Urinary bladder (tissue), 4 donors: ENCODE measurements around the gene PPM1E. TPM values are rescaled to one million over a fixed set of nuclear protein-coding genes. Genes with fewer than 3 reads are reported as not detected.

ENCODE experiments used
- DNase-seq: peaks from one replicate; pipeline ENCODE4 v3.0.0-alpha.2; 2015; ENCODE audit errors: extremely low spot score
- H3K27ac ChIP-seq: one replicate; pipeline ENCODE4 v1.5.1; 2013; ENCODE audit warnings: low read depth, mild to moderate bottlenecking, moderate library complexity
- H3K36me3 ChIP-seq: one replicate; pipeline ENCODE4 v1.6.1; 2013; ENCODE audit warnings: mild to moderate bottlenecking, moderate library complexity; ENCODE audit not compliant: insufficient read depth
- H3K4me1 ChIP-seq: one replicate; pipeline ENCODE4 v1.6.1; 2013; ENCODE audit warnings: mild to moderate bottlenecking, moderate library complexity; ENCODE audit not compliant: insufficient read depth
- H3K4me3 ChIP-seq: one replicate; pipeline ENCODE4 v1.5.1; 2013; ENCODE audit warnings: low read depth, low read length
- WGBS: extraction: QIAGEN DNeasy Blood & Tissue Kit; methylation state at CpG from one replicate; pipeline ENCODE4 v1.1.7; 2013; 5-methylcytosine and 5-hydroxymethylcytosine counted together
- polyA plus RNA-seq: library from polyadenylated mRNA; stranded (reverse); fragments of 200-250 nt; gene quantifications from one replicate; pipeline ENCODE4 v1.2.3, GENCODE V29; 2013
- small RNA-seq: library from RNA; depleted of rRNA; stranded (forward); fragments of <200 nt; gene quantifications from one replicate; pipeline ENCODE3, GENCODE V24; 2014
- total RNA-seq: library from RNA; depleted of rRNA; stranded (reverse); fragments of >200 nt; gene quantifications from one replicate; pipeline ENCODE4 v1.2.3, GENCODE V29; 2014
- donor health status: healthy with polysubstance abuse.
- donor health status: healthy.

Gene PPM1E
- total and polyA plus RNA-seq, 2 donors = 0.25 to 1.3 TPM

- Histone ChIP-seq H3K4me3 (no peak overlapping the region), H3K4me1 (no peaks in the 10 kb centered on the region), H3K36me3 (no peaks in the 10 kb centered on the region), H3K27ac (no peak overlapping the region)
- DNase-seq = no peak
- 78% methylated on average over 2 of the region's 2 CpGs for WGBS
These were observed 252.3 kb downstream of the PPM1E start for GRCh38 chr17:59007995-59008394.

- no peak for DNase-seq
- no peaks in the 10 kb centered on the region for H3K36me3 ChIP-seq
- 95% methylated on average over 2 of the region's 2 CpGs for WGBS
These were observed 253.1 kb downstream of the PPM1E start for GRCh38 chr17:59008737-59009136.

GRCh38 chr17:59010026-59010425, 254.4 kb downstream of the PPM1E start:
- Histone ChIP-seq H3K36me3 (no peaks in the 10 kb centered on the region), H3K4me3 (no peak overlapping the region), H3K27ac (no peak overlapping the region), H3K4me1 (no peaks in the 10 kb centered on the region)
- no peak for DNase-seq
- 93% methylated on average over 2 of the region's 2 CpGs for WGBS

More at GRCh38 chr17:59008737-59009136, 253.1 kb downstream of the PPM1E start:
- H3K27ac ChIP-seq = no peak overlapping the region
- no peaks in the 10 kb centered on the region for H3K4me1 ChIP-seq
- no peak overlapping the region for H3K4me3 ChIP-seq

GRCh38 chr17:59011975-59012374, 256.3 kb downstream of the PPM1E start:
- Histone ChIP-seq H3K4me1 (no peaks in the 10 kb centered on the region), H3K36me3 (no peaks in the 10 kb centered on the region), H3K27ac (no peak overlapping the region), H3K4me3 (no peak overlapping the region)
- no peak for DNase-seq
- WGBS = 94% methylated on average over 2 of the region's 2 CpGs

GRCh38 chr17:59018019-59018418, 262.4 kb downstream of the PPM1E start:
- no peaks in the 10 kb centered on the region for H3K36me3 ChIP-seq
- 91% methylated on average over 1 of the region's 1 CpG for WGBS
- no peak for DNase-seq
- H3K27ac ChIP-seq = no peak overlapping the region
- H3K4me1 ChIP-seq = no peaks in the 10 kb centered on the region
- no peak overlapping the region for H3K4me3 ChIP-seq

GRCh38 chr17:59024916-59025315, 269.3 kb downstream of the PPM1E start:
- H3K4me1 ChIP-seq = no peaks in the 10 kb centered on the region
- no peak overlapping the region for H3K27ac ChIP-seq
- H3K4me3 ChIP-seq = no peak overlapping the region
- no peak for DNase-seq
- H3K36me3 ChIP-seq = no peaks in the 10 kb centered on the region
- 95% methylated on average over 2 of the region's 2 CpGs for WGBS

GRCh38 chr17:59026176-59026939, 270.7 kb downstream of the PPM1E start:
- H3K4me3 ChIP-seq = no peak overlapping the region
- no peak overlapping the region for H3K27ac ChIP-seq
- no peaks in the 10 kb centered on the region for H3K36me3 ChIP-seq
- no peak for DNase-seq
- H3K4me1 ChIP-seq = no peaks in the 10 kb centered on the region
- 92% methylated on average over 1 of the region's 1 CpG for WGBS

GRCh38 chr17:59027750-59028149, 272.1 kb downstream of the PPM1E start:
- Histone ChIP-seq H3K36me3 (no peaks in the 10 kb centered on the region), H3K27ac (no peak overlapping the region), H3K4me1 (no peaks in the 10 kb centered on the region), H3K4me3 (no peak overlapping the region)
- no peak for DNase-seq
- WGBS = 83% methylated on average over 4 of the region's 4 CpGs

GRCh38 chr17:59028328-59028727, 272.7 kb downstream of the PPM1E start:
- no peak overlapping the region for H3K27ac ChIP-seq
- no peaks in the 10 kb centered on the region for H3K36me3 ChIP-seq
- no peaks in the 10 kb centered on the region for H3K4me1 ChIP-seq
- 95% methylated on average over 6 of the region's 6 CpGs for WGBS
- no peak for DNase-seq
- H3K4me3 ChIP-seq = no peak overlapping the region

- Histone ChIP-seq H3K27ac (no peak overlapping the region), H3K36me3 (no peaks in the 10 kb centered on the region), H3K4me3 (no peak overlapping the region), H3K4me1 (no peaks in the 10 kb centered on the region)
- DNase-seq = no peak
- WGBS = 98% methylated on average over 1 of the region's 1 CpG
These were observed 275.2 kb downstream of the PPM1E start for GRCh38 chr17:59030811-59031210.

Small RNA genes within 50 kb of the gene (small RNA-seq; reads per million reads assigned to genes)
- gene AC025521.1 = not detected
- not detected for gene RF00017
- not detected for gene RNU6-518P

Other genes with a start within 250 kb of the PPM1E start
- gene MTMR4, start 241.2 kb upstream of the PPM1E start, total RNA-seq = 41.1 TPM
- 14.5 TPM for gene MTMR4, start 241.2 kb upstream of the PPM1E start, polyA plus RNA-seq
- gene TEX14, start 63.8 kb upstream of the PPM1E start, total RNA-seq = 0.11 TPM
- gene TEX14, start 63.8 kb upstream of the PPM1E start, polyA plus RNA-seq = 0.09 TPM
- gene RAD51C, start 63.3 kb upstream of the PPM1E start, total RNA-seq = 33.7 TPM
- gene RAD51C, start 63.3 kb upstream of the PPM1E start, polyA plus RNA-seq = 26.7 TPM